ENCODE measurements around the gene SOBP.

DNA sequence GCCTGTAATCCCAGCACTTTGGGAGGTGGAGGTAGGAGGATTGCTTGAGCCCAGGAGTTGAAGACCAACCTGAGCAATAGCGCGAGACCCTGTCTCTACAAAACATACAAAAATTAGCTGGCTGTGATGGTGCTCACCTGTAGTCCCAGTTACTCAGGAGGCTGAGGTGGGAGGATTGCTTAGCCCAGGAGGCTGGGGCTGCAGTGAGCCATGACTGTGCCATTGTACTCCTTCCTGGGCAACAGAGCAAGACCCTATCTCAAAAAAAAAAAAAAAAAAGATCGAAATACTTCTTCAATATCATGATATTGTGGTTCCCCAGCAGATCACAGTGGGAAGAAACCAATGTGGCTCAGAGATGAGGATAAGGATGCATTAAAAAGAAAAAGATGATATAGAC lies 47.6 kb downstream of the SOBP start:
- TF ChIP-seq, protein P1, sequence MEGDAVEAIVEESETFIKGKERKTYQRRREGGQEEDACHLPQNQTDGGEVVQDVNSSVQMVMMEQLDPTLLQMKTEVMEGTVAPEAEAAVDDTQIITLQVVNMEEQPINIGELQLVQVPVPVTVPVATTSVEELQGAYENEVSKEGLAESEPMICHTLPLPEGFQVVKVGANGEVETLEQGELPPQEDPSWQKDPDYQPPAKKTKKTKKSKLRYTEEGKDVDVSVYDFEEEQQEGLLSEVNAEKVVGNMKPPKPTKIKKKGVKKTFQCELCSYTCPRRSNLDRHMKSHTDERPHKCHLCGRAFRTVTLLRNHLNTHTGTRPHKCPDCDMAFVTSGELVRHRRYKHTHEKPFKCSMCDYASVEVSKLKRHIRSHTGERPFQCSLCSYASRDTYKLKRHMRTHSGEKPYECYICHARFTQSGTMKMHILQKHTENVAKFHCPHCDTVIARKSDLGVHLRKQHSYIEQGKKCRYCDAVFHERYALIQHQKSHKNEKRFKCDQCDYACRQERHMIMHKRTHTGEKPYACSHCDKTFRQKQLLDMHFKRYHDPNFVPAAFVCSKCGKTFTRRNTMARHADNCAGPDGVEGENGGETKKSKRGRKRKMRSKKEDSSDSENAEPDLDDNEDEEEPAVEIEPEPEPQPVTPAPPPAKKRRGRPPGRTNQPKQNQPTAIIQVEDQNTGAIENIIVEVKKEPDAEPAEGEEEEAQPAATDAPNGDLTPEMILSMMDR (IDR thresholded peaks at IDR 0.05): no peak
- no peak for TF ChIP-seq POLR2A (IDR thresholded peaks at IDR 0.05)

Data from thyroid gland (tissue), 4 donors.